NCI-H345 (cell line): ENCODE data around the gene BAZ1A.

Experiments
- DNase-seq: peaks from one replicate; lab custom pipeline; 2025; lab: John Stamatoyannopoulos, UW

The BAZ1A gene, protein sequence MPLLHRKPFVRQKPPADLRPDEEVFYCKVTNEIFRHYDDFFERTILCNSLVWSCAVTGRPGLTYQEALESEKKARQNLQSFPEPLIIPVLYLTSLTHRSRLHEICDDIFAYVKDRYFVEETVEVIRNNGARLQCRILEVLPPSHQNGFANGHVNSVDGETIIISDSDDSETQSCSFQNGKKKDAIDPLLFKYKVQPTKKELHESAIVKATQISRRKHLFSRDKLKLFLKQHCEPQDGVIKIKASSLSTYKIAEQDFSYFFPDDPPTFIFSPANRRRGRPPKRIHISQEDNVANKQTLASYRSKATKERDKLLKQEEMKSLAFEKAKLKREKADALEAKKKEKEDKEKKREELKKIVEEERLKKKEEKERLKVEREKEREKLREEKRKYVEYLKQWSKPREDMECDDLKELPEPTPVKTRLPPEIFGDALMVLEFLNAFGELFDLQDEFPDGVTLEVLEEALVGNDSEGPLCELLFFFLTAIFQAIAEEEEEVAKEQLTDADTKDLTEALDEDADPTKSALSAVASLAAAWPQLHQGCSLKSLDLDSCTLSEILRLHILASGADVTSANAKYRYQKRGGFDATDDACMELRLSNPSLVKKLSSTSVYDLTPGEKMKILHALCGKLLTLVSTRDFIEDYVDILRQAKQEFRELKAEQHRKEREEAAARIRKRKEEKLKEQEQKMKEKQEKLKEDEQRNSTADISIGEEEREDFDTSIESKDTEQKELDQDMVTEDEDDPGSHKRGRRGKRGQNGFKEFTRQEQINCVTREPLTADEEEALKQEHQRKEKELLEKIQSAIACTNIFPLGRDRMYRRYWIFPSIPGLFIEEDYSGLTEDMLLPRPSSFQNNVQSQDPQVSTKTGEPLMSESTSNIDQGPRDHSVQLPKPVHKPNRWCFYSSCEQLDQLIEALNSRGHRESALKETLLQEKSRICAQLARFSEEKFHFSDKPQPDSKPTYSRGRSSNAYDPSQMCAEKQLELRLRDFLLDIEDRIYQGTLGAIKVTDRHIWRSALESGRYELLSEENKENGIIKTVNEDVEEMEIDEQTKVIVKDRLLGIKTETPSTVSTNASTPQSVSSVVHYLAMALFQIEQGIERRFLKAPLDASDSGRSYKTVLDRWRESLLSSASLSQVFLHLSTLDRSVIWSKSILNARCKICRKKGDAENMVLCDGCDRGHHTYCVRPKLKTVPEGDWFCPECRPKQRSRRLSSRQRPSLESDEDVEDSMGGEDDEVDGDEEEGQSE (N-terminal part only)

DNA sequence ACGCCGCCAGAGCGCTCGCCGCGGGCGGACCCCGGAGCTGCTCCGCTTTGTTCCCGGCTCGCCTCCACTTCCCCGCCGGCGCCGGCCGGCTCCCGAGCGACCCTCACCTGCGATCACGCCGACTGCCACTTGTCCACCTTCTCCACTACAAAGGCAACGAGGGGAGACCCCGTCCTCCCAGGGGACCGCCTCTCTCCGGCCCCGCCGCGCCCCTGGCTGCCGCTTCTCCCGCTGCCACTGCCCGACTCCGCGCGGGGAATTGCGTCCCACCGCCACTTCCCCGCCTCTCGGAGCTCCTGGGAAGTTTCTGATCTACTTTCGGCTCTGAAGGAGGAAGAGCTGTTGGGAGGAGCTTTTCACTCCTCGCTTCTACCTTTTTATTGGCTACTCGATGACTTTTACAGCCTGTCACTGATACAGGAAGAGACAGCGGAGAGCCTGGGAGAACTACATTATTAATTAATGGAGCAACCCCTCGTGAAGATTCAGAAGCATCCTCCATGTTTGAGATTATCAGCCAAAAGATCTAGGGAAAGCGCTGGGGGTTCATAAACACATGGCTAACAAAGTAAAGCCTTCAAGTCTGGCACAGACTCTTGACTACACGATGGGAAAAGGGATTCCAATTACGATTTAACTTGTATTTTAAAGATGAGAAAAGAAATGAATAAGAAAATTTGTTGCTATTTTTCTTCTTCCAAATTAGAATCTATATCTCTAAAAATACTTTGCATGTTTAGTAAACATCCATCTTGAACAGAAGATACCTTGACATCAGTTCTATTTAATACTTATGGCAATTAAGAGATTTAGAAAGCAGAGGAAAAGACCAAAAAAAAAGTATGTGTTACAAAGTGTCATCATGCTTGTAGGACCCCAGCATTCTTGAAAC lies at the start of gene BAZ1A:
BAZ1A (minus strand) TSS at position 330 of the 892 bp plus-strand sequence. CDS start 756 bp downstream, outside the sequence.
- DNase-seq: peak; percentile 91

GRCh38 chr14:34920339-34920738 lies 45.2 kb upstream of the BAZ1A start:
- DNase-seq: no peak

- DNase-seq: no peak
Measured at GRCh38 chr14:34913619-34914018, 38.5 kb upstream of the BAZ1A start.

DNA sequence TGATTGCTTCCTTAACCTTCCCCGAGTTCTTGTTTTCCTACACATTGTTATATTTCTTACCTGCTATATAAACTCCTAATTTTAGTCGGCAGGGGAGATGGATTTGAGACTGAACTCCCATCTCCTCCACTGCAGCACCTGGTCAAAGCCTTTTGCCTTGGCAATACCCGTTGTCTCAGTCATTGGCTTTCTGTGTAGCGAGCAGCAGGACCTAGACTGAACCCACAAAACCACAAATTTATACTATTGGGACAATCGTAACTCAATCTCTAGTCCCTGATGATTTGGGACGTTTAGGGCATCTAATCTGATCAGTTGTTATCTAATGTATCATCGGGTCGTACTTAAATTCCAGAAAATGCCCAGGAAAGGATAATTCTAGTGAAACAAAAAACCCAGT lies 37.8 kb upstream of the BAZ1A start:
- DNase-seq: no peak

GRCh38 chr14:34912182-34912581 lies 37.0 kb upstream of the BAZ1A start:
- no peak for DNase-seq

DNA sequence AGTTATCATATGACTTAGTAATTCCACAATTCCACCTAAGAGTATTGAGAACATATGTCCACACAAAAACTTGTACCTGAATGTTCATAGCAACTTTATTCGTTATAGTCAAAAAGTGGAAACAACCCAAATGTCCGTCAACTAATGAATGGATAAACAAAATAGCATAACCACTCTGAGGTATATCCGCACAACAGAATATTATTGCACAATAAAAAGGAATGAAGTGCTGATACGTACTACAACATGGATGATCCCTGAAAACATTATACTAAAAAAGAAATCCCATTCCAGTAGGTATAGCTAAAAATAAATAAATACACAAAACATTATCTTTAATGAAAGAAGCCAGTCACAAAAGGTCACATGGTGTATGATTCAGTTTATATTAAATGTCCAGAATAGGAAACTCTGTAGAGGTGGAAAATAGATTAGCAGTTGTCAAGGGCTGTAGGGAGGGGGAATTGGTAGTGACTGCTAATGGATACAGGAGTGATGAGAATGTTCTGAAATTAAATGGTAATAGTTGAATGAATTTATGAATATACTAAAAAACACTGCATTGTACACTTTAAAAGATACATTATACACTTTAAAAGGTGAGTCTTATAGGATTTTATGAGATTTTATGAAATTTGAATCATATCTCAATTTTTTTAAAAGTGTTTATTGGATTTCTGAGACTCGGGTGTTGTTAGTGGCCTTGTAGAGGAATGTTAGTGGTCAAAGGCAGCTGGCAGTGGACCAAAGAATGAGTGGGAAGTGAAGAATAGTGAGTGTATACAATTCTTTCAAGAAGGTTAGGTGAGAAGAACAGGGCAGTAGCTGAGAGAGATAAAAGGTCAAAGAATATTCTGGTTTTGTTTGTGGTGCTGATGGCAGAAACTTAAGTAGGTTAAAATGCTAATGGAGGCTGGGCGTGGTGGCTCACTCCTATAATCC lies 36.3 kb upstream of the BAZ1A start:
- no peak for DNase-seq

DNA sequence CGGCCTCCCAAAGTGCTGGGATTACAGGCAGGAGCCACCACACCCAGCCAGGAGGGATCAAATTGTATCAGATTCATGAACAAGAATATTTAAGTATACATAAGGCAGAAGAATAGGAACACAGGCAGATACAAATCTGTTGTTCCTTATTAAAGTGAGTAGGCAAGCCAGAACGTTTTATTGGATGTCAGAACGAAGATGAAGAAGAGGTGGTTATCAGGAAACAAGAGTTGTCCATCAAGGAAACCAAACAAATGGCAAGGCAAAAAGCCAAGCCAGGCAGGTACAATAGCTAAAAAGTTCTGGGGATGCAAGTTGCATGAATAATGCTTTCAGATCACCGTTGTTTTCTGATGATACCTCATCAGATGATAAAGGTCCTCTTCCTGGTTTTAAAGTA lies 31.1 kb upstream of the BAZ1A start:
- no peak for DNase-seq

GRCh38 chr14:34895277-34895676 lies 20.1 kb upstream of the BAZ1A start:
- no peak for DNase-seq

GRCh38 chr14:34890937-34891336 lies 15.8 kb upstream of the BAZ1A start:
- no peak for DNase-seq

- no peak for DNase-seq
Measured at GRCh38 chr14:34888186-34888585, 13.0 kb upstream of the BAZ1A start.

- no peak for DNase-seq
Measured at GRCh38 chr14:34883954-34884353, 8.8 kb upstream of the BAZ1A start.

DNA sequence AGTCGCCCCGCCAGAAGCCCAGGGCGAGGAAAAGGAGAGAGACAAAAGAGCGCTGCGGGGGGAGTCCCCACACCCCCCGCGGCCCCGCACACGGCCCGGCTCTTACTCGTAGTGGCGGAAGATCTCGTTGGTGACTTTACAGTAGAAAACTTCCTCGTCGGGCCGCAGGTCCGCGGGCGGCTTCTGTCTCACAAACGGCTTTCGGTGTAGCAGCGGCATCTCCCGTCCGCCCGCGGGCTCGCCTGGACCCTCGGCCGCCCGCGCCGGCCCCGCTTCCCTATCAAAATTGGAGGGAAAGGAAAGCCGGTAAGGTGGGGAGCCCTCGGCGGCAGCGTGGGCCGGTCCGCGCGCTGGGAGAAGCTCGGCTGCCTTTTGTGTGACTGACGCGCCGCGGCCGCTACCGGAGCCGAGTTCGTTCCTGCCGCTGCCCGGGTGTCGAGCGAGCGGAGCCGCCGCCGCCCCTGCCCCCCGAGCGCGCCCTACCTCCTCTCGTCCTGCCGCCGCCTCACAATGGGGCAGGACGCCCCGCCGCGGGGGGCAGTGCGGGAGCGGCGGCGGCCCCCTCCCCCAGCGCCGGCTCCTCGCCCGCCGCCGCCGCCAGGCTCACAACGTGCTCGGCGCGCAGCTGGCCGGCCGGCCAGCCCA lies 652 bp downstream of the BAZ1A start:
- DNase-seq: peak; percentile 75

- DNase-seq: peak; percentile 87
Measured at GRCh38 chr14:34873589-34874385, 1.4 kb downstream of the BAZ1A start.

GRCh38 chr14:34872822-34873588 lies 2.2 kb downstream of the BAZ1A start:
- DNase-seq: peak; percentile 87

DNA sequence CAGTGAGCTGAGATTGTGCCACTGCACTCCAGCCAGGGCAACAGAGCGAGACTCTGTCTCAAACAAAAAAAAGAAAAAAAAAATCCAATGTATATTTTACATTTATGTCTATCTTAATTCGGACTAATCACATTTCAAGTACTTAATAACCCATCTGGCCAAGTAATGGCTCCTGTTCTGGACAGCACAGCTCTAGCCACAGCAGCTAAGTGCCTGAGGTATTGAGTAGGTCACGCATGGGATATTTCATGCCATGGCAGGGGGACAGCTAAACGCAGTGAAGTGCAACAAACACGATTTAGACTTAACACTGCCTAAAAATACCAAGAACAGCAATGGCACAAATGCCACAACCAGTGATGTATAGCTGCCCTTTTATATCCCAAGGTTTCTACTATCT lies 8.0 kb downstream of the BAZ1A start:
- no peak for DNase-seq

GRCh38 chr14:34865889-34866574 lies 9.1 kb downstream of the BAZ1A start:
- DNase-seq: no peak

GRCh38 chr14:34863844-34864243 lies 11.3 kb downstream of the BAZ1A start:
- DNase-seq: no peak
